GM19351 (cell line): ENCODE data around the gene CDC42BPG.
"Not testable (repeated sequence)": the region's sequence is repeated elsewhere in the genome, so short reads cannot be mapped to it uniquely, and the experiment has no call there.

Experiments used
- ATAC-seq: cut with Tn5 transposase; IDR thresholded peaks from one replicate; pipeline ENCODE4 v1.9.1; 2021; ENCODE audit warnings: mild to moderate bottlenecking, moderate library complexity; ENCODE audit not compliant: unreplicated experiment

The CDC42BPG gene

DNA sequence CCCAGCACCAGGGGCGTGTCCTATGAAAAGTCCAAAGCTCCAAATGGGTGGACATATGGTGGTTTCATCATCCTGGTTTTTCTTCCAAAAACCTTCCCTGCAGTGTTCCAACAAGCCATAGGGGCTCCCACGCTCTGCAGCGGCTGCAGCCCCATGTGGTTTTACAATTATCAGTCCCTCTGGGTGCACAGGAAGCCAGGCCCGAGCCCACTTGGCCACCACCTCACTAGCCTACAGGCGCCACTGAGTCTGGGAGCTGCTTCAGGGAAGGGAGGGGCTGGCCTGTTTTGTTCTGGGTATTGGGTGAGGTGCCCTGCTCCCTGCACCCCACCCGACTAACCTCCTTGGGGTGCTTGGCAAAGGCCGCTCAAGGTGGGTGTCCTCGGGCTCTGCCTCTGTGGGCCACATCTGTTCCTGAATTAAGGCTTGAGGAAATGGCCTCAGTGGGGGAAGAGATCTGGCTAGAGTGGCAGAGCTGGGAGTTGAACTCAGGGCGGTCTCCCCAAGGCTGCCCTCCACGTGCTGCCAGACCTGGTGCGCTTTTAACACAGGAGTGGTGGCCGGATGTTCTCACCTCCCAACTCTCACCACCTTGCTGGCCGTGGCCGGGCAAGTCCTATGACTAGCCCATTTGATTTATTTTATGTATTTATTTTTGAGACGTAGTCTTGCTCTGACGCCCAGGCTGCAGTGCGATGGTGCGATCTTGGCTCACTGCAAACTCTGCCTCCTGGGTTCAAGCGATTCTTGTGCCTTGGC is 5.3 kb upstream of the CDC42BPG start:
- ATAC-seq, result no peak

DNA sequence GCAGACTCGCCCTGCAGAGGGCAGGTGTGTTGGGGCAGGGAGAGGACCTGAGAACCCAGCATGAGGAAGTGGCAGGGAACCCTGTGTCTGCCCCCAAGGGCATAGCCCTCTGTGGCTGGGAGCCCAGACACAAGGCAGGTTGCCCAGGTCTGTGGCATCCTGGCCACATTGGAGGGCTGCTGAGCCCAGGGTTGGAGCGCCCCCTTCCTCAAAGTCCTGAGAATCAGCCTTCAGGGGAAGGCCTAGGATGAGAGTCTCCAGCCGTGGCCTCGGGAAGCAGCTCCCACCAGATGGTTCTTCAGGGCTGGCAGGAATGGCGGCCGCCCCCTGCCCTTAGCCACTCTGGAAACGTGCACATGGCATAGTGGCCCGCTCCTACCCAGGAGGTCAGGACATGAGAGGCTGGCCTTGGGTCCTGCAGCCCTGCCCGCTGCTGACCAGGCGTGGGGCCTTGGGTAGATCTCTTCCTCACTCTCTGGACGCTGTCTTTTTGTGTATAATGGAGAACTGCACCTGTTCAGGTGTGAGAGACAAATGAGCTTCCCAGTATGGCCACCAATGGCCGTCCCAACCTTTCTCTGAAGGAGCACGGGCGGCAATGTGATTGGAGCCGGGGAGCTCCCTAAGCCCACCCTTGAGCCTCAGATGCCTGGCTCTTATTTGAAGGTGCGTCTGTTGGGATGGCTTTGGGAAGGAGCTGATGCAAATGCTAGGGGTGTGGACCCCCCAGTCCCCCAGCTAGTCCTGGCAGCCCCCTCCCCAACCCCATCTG is 4.6 kb upstream of the CDC42BPG start:
- ATAC-seq, result no peak

- ATAC-seq, result no peak
These were observed 3.9 kb upstream of the CDC42BPG start for GRCh38 chr11:64848214-64848825.

DNA sequence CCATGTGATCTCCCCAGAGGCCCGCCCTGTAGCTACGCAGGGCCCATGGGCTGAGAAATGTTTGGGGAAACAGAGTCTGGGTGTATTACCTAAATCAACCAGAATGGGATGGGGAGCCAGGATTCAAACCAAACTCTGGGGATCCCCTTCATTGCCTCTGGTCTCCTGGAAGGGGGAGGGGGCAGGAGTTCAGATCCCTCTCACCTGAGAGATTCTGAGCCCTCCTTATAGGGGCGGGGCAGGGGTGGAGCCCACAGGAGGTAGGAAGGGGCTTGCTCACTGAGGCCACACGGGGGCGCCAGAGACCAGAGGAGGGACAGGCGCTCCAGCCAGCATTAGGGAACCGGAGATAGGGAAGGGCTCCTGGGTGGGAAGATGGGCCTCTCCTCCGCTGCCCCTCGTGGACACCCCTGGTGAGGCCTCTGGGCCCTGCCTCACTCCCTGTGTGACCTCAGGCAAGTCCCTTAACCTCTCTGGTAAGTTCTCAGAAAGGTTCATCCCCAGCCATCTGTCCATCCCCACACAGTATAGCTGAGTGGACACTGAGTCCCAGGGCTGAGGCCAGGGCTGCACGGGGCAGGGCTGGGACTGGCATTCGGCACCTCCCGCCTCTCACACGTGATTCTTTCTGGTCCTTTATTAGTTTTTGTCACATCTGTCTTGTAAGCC is 2.7 kb upstream of the CDC42BPG start:
- ATAC-seq, result no peak

GRCh38 chr11:64845776-64846129 is 1.3 kb upstream of the CDC42BPG start:
- not testable (repeated sequence) for ATAC-seq

DNA sequence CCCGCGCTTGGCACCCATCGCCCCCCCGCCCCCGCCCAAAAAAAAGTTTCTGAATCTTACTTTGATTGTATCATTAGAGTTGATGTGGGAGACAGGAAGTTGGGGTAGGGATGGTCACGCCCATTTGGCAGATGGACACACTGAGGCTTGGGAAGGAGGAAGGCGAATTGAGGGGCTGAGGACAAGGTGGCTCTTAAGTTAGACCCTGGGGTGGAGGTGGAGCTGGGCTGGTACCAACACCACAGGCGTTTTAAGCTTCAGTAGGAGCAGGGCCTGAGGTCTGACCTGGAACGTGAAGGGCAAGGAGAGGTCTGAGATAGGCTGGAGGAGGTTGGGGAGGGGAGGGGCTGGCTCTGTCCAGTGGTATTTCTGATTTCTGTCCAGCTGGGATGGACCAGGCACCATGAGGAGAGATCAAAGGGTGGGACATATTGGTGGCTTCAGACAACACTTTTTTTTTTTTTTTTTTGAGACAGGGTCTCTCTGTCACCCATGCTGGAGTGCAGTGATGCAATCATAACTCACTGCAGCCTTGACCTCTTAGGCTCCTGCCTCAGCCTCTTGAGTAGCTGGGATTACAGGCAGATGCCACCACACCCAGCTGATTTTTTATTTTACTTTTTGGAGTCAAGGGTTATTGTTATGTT is 799 bp upstream of the CDC42BPG start:
- no peak for ATAC-seq

- no peak for ATAC-seq
These were observed 645 bp downstream of the CDC42BPG start for GRCh38 chr11:64843686-64844329.

- no peak for ATAC-seq
These were observed 1.4 kb downstream of the CDC42BPG start for GRCh38 chr11:64842851-64843685.

DNA sequence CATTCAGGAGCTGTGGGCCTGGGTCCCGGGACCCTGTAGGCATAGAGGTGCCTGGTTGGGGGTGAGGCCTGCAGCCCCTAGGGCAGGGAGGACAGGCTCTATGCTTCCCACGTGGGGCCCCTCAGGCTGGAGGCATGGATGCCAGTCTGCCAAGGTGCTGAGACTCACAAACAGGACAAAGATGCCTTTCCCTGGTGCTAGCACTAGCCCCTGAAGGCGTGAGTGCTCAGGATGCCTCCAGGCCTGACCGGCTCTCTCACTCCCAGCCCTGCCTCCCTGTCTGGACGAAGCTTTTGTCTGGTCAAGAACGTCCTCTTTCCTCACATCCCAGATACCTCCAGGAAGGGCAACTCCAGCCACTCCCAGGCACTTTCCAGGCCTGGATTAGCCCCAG is 2.1 kb downstream of the CDC42BPG start:
- ATAC-seq, result no peak

GRCh38 chr11:64841592-64842365 is 2.7 kb downstream of the CDC42BPG start:
- no peak for ATAC-seq

DNA sequence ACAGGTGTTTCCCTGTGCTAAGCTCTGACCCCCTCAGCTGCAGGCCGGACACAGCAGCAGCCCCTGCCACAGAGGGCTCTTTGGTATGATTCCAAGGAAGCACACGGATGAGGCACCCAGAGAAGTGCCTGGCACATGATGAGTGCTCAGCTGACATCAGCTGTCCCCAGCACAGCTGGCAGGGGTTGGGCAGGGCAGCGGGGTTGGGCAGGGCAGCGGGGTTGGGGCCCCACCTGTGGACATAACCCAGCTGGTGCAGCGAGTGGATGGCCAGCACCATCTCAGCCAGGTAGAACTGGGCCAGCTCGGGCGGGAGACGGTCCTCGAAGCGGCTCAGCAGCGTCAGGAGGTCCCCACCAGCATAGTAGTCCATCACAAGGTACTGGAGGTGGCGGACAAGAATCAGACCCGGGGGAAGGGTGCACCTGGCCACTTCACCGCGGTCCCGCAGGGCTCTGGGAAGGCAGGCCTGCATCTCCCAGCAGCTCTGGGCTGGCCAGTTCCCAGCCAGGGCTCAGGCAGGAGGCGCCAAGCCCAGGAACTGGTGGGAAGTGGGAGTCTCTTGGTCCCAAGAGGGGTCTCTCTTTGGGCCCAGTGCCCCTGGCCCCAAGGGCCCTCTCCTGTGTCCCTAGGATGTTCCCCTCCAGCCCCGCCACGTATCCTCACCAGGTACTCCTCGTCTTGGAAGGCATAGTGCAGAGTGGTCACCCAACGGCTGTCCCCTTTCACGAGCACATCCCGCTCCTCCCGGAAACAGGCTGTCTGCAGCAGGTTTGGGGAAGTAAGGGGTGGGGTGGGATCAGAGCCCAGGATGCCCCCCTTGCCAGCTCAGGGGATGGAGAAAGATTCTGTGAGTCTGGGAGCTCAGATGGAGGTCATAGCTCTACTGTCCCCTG is 4.3 kb downstream of the CDC42BPG start:
- ATAC-seq, result no peak

- no peak for ATAC-seq
These were observed 5.1 kb downstream of the CDC42BPG start for GRCh38 chr11:64839335-64839734.

DNA sequence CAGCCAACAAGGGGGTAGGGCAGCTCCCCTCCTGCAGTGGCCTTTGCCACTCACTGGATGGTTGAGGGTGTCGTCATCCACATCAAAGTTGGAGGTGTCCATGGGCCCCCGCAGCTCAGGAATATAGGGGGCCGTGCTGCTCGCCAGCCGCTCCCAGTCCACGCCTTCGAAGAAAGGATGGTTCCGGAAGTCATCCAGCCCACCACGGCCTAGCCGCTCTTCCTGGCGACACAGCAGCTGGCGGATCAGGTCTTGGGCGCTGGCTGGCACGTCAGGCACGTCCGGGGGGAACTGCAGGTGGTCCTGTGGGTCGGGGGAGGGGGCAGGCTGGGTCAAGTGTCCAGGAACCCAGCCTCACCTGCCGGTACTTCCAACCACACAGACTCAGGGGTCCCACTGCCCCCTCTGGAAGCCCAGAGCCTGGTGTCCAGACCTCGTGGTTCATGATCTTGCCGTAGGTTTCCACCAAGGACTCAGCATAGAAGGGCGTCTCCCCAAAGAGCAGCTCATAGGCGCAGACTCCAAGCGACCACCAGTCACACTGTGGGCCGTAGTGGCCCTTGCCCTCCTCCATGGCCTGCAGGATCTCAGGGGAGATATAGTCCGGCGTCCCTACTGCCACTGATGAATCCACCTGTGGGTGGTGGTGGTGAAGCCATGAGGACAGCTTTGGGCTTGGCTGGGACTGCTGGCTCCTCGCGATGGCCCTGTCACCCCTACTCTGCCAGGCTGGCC is 5.7 kb downstream of the CDC42BPG start:
- ATAC-seq, result no peak

DNA sequence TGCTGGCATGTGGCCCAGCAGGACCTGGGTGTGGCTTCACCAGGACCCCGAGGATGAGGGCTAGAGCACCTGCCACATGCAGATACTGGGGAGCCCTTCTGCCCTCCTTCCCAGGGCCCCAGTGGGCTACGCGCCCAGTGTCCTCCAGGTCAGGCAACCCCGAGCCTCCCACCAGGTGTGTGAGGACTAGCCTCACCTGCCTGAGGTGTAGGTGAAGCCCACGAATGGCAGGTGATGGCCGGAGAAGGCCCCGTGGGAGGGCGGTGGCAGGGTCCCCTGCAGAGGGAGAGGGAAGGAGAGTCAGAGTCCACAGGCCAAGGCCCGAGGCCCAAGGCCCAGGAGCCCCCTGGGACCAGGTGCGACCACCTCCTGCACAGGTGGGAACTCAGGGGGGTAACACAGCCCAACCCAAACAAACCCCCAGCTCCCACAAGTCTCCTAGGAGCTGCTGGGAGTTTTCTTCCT is 6.5 kb downstream of the CDC42BPG start:
- ATAC-seq, result no peak

- no peak for ATAC-seq
These were observed 7.9 kb downstream of the CDC42BPG start for GRCh38 chr11:64836448-64837072.

- ATAC-seq, result no peak
These were observed 8.6 kb downstream of the CDC42BPG start for GRCh38 chr11:64835616-64836447.
